A549 (cell line): ENCODE results near the gene MIOX. TPM values are rescaled to one million over a fixed set of nuclear protein-coding genes. Genes with fewer than 3 reads are reported as not detected.

Source experiments
- ATAC-seq, 2 experiments: fragments of 200-7000 bp in 1 of 2; fragments of >200 bp in 1 of 2; cut with Nextera tagmentation in 1 of 2; cut with Tn5 transposase in 1 of 2; 3 replicates each; pipeline versions ENCODE4 v1.8.0 to v1.9.1; 2018 to 2020; ENCODE audit warnings: mild to moderate bottlenecking in 1 of 2, moderate library complexity in 1 of 2
- CTCF ChIA-PET: fragments of 300-600 bp; sonication (Branson Sonifier 250); formaldehyde crosslinking; extraction: SDS; loops from one replicate; lab custom pipeline; 2021; ENCODE audit warnings: antibody characterized with exemption, inconsistent platforms; lab: Yijun Ruan, JAX
- POLR2A ChIA-PET: fragments of 350-600 bp; formaldehyde crosslinking; extraction: SDS; loops from one replicate; lab custom pipeline; 2021; ENCODE audit warnings: antibody characterized with exemption, inconsistent platforms; lab: Yijun Ruan, JAX
- DNase-seq, 2 experiments: peaks; one replicate each; pipeline versions ENCODE4 v3.0.0 to v3.0.0-alpha.2; 2011 to 2016; ENCODE audit warnings: low read depth in 1 of 2, low spot score in 1 of 2
- FAIRE-seq: peaks from 2 replicates; lab custom pipeline; 2011; peaks lifted over from hg19 to GRCh38; lab: Jason Lieb, UNC
- H3K27ac ChIP-seq, 2 experiments: fragments of >200 bp; sonication (Bioruptor Twin); formaldehyde crosslinking; 3 replicates each; pipeline ENCODE4 v1.5.1; 2016 to 2017
- H3K4me1 ChIP-seq: fragments of >200 bp; sonication (Bioruptor Twin); formaldehyde crosslinking; 3 replicates; pipeline ENCODE4 v1.6.1; 2016
- H3K4me2 ChIP-seq: fragments of >200 bp; sonication (Bioruptor Twin); formaldehyde crosslinking; 3 replicates; pipeline ENCODE4 v1.6.1; 2016
- H3K4me3 ChIP-seq: fragments of >200 bp; sonication (Bioruptor Twin); formaldehyde crosslinking; 3 replicates; pipeline ENCODE4 v1.5.1; 2016
- H3K9me3 ChIP-seq: fragments of >200 bp; sonication (Bioruptor Twin); formaldehyde crosslinking; 3 replicates; pipeline ENCODE4 v1.6.1; 2016
- BHLHE40 ChIP-seq: IDR thresholded peaks from 2 replicates; pipeline ENCODE4 v1.6.1; 2012; ENCODE audit warnings: low read depth, low read length, inconsistent platforms
- CBX2 ChIP-seq: fragments of 200-600 bp; sonication (generic); IDR thresholded peaks from 2 replicates; pipeline ENCODE4 v1.6.1; 2016; ENCODE audit warnings: low read depth, mild to moderate bottlenecking, borderline replicate concordance
- CHD4 ChIP-seq: fragments of 200-600 bp; sonication (generic); IDR thresholded peaks from 2 replicates; pipeline ENCODE4 v1.6.1; 2016; ENCODE audit warnings: antibody characterized with exemption, mild to moderate bottlenecking, borderline replicate concordance
- EHF ChIP-seq: fragments of 250-450 bp; sonication (Bioruptor Pico); IDR thresholded peaks from 2 replicates; pipeline ENCODE4 v1.5.0; 2020; ENCODE audit warnings: mild to moderate bottlenecking
- EHMT2 ChIP-seq: fragments of 200-600 bp; sonication (generic); IDR thresholded peaks from 2 replicates; pipeline ENCODE4 v1.6.1; 2016; ENCODE audit warnings: antibody characterized with exemption, low read depth, mild to moderate bottlenecking, moderate library complexity
- ESRRA ChIP-seq: fragments of 150-350 bp; IDR thresholded peaks from 2 replicates; pipeline ENCODE4 v1.6.1; 2014; ENCODE audit warnings: mild to moderate bottlenecking, low read length, borderline replicate concordance
- FOSL2 ChIP-seq, 2 experiments: fragments of 450-650 bp in 1 of 2; fragments of >200 bp in 1 of 2; sonication (Bioruptor Twin) in 1 of 2; formaldehyde crosslinking; IDR thresholded peaks; 2 replicates each; pipeline versions ENCODE4 v1.5.0 to v1.6.1; 2016 to 2020; ENCODE audit warnings: mild to moderate bottlenecking in 1 of 2, moderate library complexity in 1 of 2
- HDAC2 ChIP-seq: fragments of 200-600 bp; sonication (generic); IDR thresholded peaks from 2 replicates; pipeline ENCODE4 v1.6.1; 2016
- HOXA7 ChIP-seq: fragments of 250-450 bp; sonication (Bioruptor Pico); IDR thresholded peaks from 2 replicates; pipeline ENCODE4 v1.5.0; 2020; ENCODE audit warnings: mild to moderate bottlenecking, moderate library complexity
- HOXB13 ChIP-seq: fragments of 250-450 bp; sonication (Bioruptor Pico); IDR thresholded peaks from 2 replicates; pipeline ENCODE4 v1.5.0; 2020; ENCODE audit warnings: low read depth, mild to moderate bottlenecking, moderate library complexity
- HOXB5 ChIP-seq: fragments of 250-450 bp; sonication (Bioruptor Pico); IDR thresholded peaks from 2 replicates; pipeline ENCODE4 v1.5.0; 2020; ENCODE audit warnings: mild to moderate bottlenecking, moderate library complexity
- JUN ChIP-seq, 2 experiments: fragments of >200 bp; sonication (Bioruptor Twin); formaldehyde crosslinking; IDR thresholded peaks; 2 replicates in 1 of 2; 3 replicates in 1 of 2; pipeline ENCODE4 v1.6.1; 2016 to 2017
- JUNB ChIP-seq: fragments of >200 bp; sonication (Bioruptor Twin); formaldehyde crosslinking; IDR thresholded peaks from 2 replicates; pipeline ENCODE4 v1.6.1; 2016
- MAZ ChIP-seq: fragments of 150-350 bp; IDR thresholded peaks from 2 replicates; pipeline ENCODE4 v1.6.1; 2014; ENCODE audit warnings: antibody characterized with exemption, low read depth, low read length, borderline replicate concordance
- NFE2L2 ChIP-seq: fragments of 150-350 bp; conservative IDR thresholded peaks from 2 replicates; pipeline ENCODE4 v1.6.1; 2014; ENCODE audit warnings: low read length
- NR3C1 ChIP-seq: fragments of >200 bp; sonication (Bioruptor Twin); formaldehyde crosslinking; IDR thresholded peaks from 3 replicates; pipeline ENCODE4 v1.6.1; 2017
- RCOR1 ChIP-seq: fragments of 150-350 bp; IDR thresholded peaks from 2 replicates; pipeline ENCODE4 v1.6.1; 2014; ENCODE audit warnings: antibody characterized with exemption, low read length, low read depth
- RFX5 ChIP-seq: fragments of 450-650 bp; IDR thresholded peaks from 2 replicates; pipeline ENCODE4 v1.7.1; 2014; ENCODE audit warnings: antibody characterized with exemption, mild to moderate bottlenecking, moderate library complexity
- TP53 ChIP-seq: fragments of 250-450 bp; sonication (Bioruptor Pico); IDR thresholded peaks from 2 replicates; pipeline ENCODE4 v1.5.0; 2021; ENCODE audit warnings: mild to moderate bottlenecking, moderate library complexity
- ZC3H11A ChIP-seq: fragments of 450-650 bp; IDR thresholded peaks from 2 replicates; pipeline ENCODE4 v1.6.1; 2014; ENCODE audit warnings: antibody characterized with exemption, mild to moderate bottlenecking
- ZFP36 ChIP-seq: fragments of 450-650 bp; IDR thresholded peaks from 2 replicates; pipeline ENCODE4 v1.6.1; 2014; ENCODE audit warnings: borderline replicate concordance; ENCODE audit not compliant: partially characterized antibody
- ZNF302 ChIP-seq: fragments of 250-450 bp; sonication (Bioruptor Pico); IDR thresholded peaks from 2 replicates; pipeline ENCODE4 v1.9.0; 2021; ENCODE audit warnings: inconsistent platforms, mild to moderate bottlenecking, moderate library complexity
- ZSCAN20 ChIP-seq: fragments of 250-450 bp; sonication (Bioruptor Pico); IDR thresholded peaks from 2 replicates; pipeline ENCODE4 v1.8.0; 2022; ENCODE audit warnings: mild to moderate bottlenecking, moderate library complexity
- WGBS: methylation state at CpG from one replicate; pipeline ENCODE4 v1.1.6; 2017; ENCODE audit errors: missing lambda C conversion rate; 5-methylcytosine and 5-hydroxymethylcytosine counted together
- polyA plus RNA-seq, 4 experiments: library from polyadenylated mRNA; depleted of rRNA in 3 of 4; stranded (reverse); fragments of >200 nt; fragmentation: RNase III in 1 of 4; extraction: RNeasy Plus Mini Kit Qiagen cat#74134 plus additional on column Dnase treatment in 1 of 4; gene quantifications; 2 replicates in 3 of 4; 3 replicates in 1 of 4; pipeline ENCODE4 v1.2.3, GENCODE V29; 2011 to 2017
- TF ChIP-seq, protein P1 (sequence below): fragments of 250-450 bp; sonication (Bioruptor Pico); IDR thresholded peaks from 2 replicates; pipeline ENCODE4 v1.5.0; 2021; ENCODE audit warnings: mild to moderate bottlenecking, moderate library complexity, borderline replicate concordance
- TF ChIP-seq, protein P2 (sequence below): fragments of >200 bp; sonication (Bioruptor Twin); formaldehyde crosslinking; IDR thresholded peaks from 3 replicates; pipeline ENCODE4 v1.6.1; 2016
- TF ChIP-seq, protein P3 (sequence below): fragments of 450-650 bp; IDR thresholded peaks from 2 replicates; pipeline ENCODE4 v1.6.1; 2014; ENCODE audit warnings: antibody characterized with exemption

MIOX gene
- polyA plus RNA-seq, 2 of the 4 experiments (the other 2 are of a cell fraction): 0.08 TPM; not detected in 1

DNA sequence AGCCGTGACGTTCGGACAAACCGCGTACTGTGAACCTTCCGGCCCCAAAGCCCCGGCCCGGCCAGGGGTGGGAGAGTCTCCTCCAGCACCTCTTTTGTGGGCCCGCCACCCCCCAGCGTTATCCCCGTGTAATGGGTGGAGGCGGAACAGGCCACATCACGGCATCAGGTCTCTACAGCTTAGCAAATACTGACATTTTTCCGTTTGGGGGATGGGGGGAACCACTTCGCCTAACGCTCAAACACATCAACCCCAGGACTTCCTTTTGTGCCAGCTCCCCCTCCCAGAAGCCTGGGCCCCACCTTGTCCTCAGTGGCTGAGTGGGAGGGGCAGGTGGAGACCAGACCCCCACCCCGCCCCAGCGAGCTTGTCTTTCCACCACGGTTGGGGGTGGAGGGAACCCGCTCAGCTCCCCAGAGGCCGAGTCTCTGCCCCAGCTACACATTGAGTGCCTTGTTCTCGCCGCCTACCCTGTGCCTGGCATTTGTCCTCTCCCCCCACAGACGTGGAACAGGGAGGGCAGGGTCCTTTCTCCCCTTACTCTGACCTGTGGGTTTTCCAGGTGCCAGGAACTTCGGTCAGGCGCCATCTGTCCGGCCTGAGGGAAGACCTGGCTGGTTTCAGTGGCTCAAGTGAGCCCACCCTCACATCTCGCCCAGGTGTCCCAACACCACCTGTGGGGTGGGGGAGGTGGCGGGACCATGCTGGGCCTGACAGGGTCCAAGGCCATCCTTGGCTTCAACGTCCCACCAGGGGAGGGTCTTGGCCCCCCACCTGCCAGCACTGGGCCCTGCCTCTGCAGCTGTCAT, 41.4 kb upstream of the MIOX start:
- Histone ChIP-seq H3K4me3 (no peak overlapping the region), H3K4me1 (peaks cover 11% of the 10 kb centered on the region; the same call in 1 of the 3 replicates), H3K9me3 (no peaks in the 10 kb centered on the region), H3K27ac (no peak overlapping the region), H3K4me2 (no peak overlapping the region)
- ATAC-seq (no peak), FAIRE-seq (no peak), DNase-seq (no peak)
- ChIA-PET POLR2A (interaction anchor here (0.7 kb wide), 1 partner anchor 34 kb away, joined by 3 read pairs; no protein-coding TSS in a partner anchor), CTCF (interaction anchor here (1.2 to 1.4 kb wide), 2 partner anchors 53 to 95 kb away, joined by 3 read pairs; no protein-coding TSS in a partner anchor)
- WGBS: 78% methylated on average over 21 of the region's 30 CpGs
- TF ChIP-seq ZSCAN20 (CRISPR knock-in tag) (no peak), JUNB (no peak), ZFP36 (no peak), NFE2L2 (no peak), RFX5 (no peak), ESRRA (no peak), NR3C1 (no peak), HDAC2 (no peak), TP53 (CRISPR knock-in tag) (no peak)

DNA sequence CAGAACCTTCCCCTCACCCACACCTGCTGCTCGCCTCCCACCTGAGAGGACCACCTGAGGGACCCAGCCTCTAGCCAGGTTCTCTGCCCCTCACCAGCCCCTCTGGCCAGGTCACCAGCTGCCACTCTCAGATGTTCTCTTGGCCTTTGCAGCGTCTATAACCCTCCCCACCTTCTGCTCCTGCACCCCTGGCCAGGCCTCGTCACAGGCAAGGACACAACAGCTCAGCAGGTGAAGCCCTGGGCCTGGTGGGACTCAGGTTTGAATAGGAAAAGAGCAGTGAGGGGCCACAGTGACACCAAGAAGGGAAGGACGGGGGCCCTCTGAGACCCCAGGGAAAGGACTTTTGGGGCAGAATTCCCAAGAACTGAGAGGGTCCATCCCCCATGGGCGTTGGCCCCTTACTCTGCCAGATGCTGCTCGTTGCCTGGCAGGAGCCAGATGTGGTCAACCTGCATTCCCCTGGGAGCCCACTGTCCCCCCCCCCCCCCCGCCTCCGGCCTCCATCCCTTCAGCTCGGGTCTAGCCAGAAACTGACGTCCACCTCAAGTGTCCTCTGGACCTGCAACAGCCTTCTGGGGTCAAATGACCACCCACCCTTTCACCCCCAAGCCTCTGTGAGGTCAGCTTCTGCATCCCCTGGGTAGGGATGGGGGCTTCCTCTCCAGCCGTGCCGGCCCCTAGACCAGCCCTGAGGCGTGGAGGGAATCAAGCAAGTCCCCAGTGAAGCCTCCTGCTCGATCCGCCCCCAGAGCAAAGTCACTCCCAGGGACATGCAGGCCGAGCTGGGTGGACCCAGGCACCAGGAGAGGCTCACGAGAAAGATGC, 40.6 kb upstream of the MIOX start:
- POLR2A ChIA-PET: no interaction called here
- ATAC-seq: no peak

More for the DNA sequence above, 40.6 kb upstream of the MIOX start:
- H3K9me3 ChIP-seq: no peaks in the 10 kb centered on the region
- H3K4me3 ChIP-seq: no peak overlapping the region
- H3K27ac ChIP-seq: no peak overlapping the region
- H3K4me1 ChIP-seq: peaks cover 11% of the 10 kb centered on the region; the same call in 1 of the 3 replicates
- no peak for TF ChIP-seq HOXA7 (CRISPR knock-in tag)
- no peak for TF ChIP-seq RCOR1
- no peak for TF ChIP-seq JUN (IDR thresholded peaks at IDR 0.05)
- no peak for TF ChIP-seq EHMT2
- no peak for TF ChIP-seq EHF (CRISPR knock-in tag)
- TF ChIP-seq, protein P1, sequence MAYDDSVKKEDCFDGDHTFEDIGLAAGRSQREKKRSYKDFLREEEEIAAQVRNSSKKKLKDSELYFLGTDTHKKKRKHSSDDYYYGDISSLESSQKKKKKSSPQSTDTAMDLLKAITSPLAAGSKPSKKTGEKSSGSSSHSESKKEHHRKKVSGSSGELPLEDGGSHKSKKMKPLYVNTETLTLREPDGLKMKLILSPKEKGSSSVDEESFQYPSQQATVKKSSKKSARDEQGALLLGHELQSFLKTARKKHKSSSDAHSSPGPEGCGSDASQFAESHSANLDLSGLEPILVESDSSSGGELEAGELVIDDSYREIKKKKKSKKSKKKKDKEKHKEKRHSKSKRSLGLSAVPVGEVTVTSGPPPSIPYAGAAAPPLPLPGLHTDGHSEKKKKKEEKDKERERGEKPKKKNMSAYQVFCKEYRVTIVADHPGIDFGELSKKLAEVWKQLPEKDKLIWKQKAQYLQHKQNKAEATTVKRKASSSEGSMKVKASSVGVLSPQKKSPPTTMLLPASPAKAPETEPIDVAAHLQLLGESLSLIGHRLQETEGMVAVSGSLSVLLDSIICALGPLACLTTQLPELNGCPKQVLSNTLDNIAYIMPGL: no peak
- TF ChIP-seq MAZ: no peak
- no peak for TF ChIP-seq ESRRA
- TF ChIP-seq BHLHE40: no peak
- TF ChIP-seq FOSL2 (IDR thresholded peaks at IDR 0.05): no peak
- TF ChIP-seq FOSL2 (CRISPR knock-in tag; IDR thresholded peaks at IDR 0.05): no peak
- TF ChIP-seq CHD4: no peak
- TF ChIP-seq ZFP36: no peak
- no peak for TF ChIP-seq HOXB13 (CRISPR knock-in tag)
- no peak for TF ChIP-seq ZNF302 (CRISPR knock-in tag)
- TF ChIP-seq, protein P2, sequence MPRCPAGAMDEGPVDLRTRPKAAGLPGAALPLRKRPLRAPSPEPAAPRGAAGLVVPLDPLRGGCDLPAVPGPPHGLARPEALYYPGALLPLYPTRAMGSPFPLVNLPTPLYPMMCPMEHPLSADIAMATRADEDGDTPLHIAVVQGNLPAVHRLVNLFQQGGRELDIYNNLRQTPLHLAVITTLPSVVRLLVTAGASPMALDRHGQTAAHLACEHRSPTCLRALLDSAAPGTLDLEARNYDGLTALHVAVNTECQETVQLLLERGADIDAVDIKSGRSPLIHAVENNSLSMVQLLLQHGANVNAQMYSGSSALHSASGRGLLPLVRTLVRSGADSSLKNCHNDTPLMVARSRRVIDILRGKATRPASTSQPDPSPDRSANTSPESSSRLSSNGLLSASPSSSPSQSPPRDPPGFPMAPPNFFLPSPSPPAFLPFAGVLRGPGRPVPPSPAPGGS: no peak
- TF ChIP-seq ZC3H11A: no peak
- TF ChIP-seq CBX2: no peak
- TF ChIP-seq, protein P3, sequence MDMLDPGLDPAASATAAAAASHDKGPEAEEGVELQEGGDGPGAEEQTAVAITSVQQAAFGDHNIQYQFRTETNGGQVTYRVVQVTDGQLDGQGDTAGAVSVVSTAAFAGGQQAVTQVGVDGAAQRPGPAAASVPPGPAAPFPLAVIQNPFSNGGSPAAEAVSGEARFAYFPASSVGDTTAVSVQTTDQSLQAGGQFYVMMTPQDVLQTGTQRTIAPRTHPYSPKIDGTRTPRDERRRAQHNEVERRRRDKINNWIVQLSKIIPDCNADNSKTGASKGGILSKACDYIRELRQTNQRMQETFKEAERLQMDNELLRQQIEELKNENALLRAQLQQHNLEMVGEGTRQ: no peak
- no peak for TF ChIP-seq ZSCAN20 (CRISPR knock-in tag)
- TF ChIP-seq HOXB5 (CRISPR knock-in tag): no peak
- CTCF ChIA-PET: interaction anchor here (1.4 kb wide), 1 partner anchor 52 kb away, joined by 3 read pairs; no protein-coding TSS in a partner anchor
- DNase-seq (no peak), FAIRE-seq (no peak)
- H3K4me2 ChIP-seq: no peak overlapping the region
- 85% methylated on average over 13 of the region's 17 CpGs for WGBS
